D721Med (cell line): Measurements from ENCODE around the gene LRMDA.

Experiments used
- DNase-seq: peaks from one replicate; pipeline ENCODE4 v3.0.0; 2011; ENCODE audit warnings: low spot score; ENCODE audit not compliant: insufficient read length
- FAIRE-seq: peaks from 2 replicates; lab custom pipeline; 2011; peaks lifted over from hg19 to GRCh38; lab: Jason Lieb, UNC
- TF ChIP-seq, protein P1 (sequence below): IDR thresholded peaks from 2 replicates; pipeline ENCODE4 v1.5.1; 2012; ENCODE audit warnings: mild to moderate bottlenecking, control low read depth; ENCODE audit not compliant: insufficient read depth; ENCODE audit errors: missing control alignments

Gene LRMDA

DNA sequence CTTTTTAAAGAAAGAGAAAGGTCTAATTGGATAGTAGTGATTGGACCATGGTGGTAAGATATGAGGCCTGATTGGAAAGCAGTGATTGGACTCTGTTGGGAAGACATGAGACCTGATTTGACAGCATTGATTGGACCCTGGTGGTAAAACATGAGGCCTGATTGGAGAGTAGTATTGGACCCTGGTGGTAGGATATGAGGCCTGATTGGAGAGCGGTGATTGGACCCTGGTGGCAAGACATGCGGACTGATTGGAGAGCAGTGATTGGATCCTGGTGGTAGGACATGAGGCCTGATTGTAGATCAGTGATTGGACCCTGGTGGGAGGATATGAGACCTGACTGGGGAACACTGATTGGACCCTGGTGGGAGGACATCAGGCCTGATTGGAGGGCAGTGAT lies 444.3 kb downstream of the LRMDA start:
- DNase-seq (no peak), FAIRE-seq (no peak)
- TF ChIP-seq, protein P1, sequence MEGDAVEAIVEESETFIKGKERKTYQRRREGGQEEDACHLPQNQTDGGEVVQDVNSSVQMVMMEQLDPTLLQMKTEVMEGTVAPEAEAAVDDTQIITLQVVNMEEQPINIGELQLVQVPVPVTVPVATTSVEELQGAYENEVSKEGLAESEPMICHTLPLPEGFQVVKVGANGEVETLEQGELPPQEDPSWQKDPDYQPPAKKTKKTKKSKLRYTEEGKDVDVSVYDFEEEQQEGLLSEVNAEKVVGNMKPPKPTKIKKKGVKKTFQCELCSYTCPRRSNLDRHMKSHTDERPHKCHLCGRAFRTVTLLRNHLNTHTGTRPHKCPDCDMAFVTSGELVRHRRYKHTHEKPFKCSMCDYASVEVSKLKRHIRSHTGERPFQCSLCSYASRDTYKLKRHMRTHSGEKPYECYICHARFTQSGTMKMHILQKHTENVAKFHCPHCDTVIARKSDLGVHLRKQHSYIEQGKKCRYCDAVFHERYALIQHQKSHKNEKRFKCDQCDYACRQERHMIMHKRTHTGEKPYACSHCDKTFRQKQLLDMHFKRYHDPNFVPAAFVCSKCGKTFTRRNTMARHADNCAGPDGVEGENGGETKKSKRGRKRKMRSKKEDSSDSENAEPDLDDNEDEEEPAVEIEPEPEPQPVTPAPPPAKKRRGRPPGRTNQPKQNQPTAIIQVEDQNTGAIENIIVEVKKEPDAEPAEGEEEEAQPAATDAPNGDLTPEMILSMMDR: no peak

DNA sequence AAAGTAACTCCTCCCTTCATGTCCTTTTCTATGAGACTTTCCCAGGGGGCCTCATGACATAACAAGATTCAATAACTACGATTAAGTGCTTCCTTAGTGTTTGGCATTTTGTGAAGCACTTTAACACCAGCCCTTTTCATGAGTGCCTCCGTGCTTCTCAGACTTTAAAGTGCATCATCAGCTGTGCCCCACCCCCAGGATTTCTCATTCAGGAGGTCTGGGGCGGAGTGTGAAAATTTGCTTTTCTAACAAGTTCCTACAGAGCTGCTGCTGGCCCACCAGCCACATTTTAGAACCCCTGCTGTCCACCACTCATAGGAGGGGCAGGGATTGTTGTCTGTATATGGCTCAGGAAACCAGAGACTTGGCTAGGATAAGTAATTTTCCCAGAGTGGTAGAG lies 445.3 kb downstream of the LRMDA start:
- FAIRE-seq (no peak), DNase-seq (no peak)
- TF ChIP-seq, protein P1: no peak

DNA sequence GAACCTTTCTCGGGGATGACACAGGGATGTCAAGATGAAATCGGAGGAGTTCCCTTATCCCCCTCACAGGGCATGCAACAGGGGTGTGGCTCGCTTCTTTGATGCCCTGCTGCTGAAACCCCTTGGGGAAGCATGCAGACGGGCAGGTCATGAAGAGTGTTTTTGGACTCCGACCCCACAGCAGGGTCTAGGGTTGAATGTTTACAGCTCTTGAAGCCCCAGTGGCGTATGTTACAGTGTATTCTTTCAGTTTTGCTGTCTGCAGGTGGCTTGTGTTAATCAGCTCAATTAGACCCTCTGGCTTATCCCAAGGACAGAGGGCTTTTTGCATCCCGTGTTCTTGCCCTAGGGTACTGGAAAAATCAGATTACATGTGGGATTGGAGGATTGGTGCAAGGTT lies 446.5 kb downstream of the LRMDA start:
- no peak for DNase-seq
- TF ChIP-seq, protein P1: no peak
- FAIRE-seq: no peak

DNA sequence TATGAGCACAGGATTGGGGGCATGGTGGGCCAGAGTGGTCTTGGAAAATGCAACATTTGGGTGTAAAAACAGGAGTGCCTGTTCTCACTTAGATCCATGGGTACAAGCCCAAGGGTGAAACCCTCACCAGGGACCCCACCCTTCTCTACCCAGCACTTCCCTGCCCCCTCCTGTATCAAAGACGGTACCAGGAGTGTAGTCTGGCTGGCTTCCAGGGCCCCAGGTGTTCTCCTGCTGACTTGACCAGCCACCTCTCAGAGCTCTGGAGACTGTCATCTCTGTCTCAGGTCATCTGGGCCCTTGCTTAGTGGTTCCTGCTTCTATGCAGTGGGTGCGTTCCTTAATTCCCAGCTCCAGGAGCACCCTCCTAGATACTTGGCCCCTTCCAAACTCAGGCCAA lies 447.2 kb downstream of the LRMDA start:
- FAIRE-seq: no peak
- TF ChIP-seq, protein P1: no peak

DNA sequence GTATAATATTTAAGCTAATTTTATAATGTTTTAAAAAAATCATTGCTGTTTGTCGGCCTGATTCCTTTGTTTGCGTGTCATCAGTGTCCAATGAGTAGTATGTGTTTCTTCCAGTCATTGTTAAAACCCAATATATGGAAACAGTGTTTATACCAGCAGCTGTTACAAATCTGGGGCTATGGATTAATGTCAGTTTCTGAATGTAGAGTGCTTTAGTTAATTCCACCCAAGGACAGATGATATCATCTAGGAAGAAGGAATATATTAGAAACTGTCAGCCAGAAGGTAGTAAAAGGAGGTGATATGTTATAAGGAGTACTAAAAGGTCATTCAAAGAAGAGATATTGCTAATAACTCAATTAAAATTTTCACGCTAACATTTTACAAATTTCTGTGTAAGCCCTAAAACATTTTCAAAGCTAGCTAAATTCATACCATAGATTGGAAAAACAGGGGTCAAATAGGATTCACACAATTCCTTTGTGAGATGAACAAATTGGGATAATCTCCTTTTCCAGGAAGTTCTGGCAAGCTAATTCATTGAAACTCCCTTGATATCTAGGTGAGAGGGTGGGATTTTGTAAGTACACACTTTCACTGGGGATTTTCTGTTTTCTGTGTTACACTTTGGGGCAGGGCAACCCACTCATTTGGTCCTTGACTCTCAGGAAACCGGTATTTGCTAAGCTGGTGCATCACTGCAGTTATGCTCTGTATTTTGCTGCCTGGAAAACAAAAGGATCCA lies 448.8 kb downstream of the LRMDA start:
- TF ChIP-seq, protein P1: no peak
- FAIRE-seq: peak; percentile 83
- DNase-seq: no peak

More for the DNA sequence above, 447.2 kb downstream of the LRMDA start:
- DNase-seq: no peak

DNA sequence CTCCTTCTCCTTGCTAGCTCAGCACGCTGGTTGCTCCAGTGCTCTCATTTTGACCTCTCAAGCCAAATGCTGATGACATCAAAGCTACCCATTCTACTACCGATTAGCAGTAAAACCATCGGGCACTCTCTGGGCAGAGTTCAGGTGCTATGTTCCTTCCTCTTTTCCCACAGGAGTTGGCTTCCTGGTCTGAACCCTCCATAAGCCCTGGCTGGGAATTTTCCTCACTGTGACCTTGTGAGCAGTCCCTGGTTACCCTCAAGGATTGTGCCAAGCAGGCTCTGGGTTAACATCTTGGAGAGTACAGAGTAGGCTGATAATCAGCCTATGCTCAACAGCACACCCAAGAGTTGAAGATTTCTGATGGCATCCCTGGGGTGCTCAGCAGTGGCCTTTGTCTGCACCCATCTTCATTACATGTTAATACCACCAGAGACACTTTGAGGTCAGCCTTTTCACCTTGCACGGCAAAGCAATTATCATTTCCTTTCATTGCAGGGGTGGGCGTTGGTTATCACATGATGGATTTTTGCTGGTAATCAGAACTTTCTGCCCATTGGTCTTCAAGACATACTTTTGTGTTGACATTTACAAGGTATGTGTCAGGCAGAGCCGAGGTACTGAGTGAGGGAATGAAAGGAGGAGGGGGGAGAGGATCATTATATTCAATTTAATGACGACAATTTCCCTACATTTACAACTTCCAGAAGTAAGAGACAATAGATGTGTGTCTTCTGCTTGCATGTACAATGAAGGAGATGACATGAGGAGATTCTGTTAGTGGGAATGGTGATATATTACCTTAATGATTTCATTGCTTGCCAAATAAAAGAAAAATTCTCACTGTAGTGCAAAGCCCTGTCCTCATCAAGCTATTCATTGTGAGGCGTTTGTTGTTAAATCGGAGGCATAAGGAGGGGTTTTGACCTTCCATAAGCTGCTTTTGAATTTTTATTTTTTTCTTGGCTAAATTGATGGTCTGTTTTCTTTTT lies 452.0 kb downstream of the LRMDA start:
- TF ChIP-seq, protein P1: no peak
- FAIRE-seq: no peak
- no peak for DNase-seq
